Smooth muscle cell (in vitro differentiated cells): Measurements from ENCODE around the gene NIPBL. TPM values are rescaled to one million over a fixed set of nuclear protein-coding genes. Genes with fewer than 3 reads are reported as not detected.

Source experiments
- DNase-seq: peaks from one replicate; lab custom pipeline; 2025; ENCODE audit not compliant: unreplicated experiment; lab: John Stamatoyannopoulos, UW
- H2AFZ ChIP-seq: fragments of 200-600 bp; sonication (generic); 2 replicates; pipeline ENCODE4 v1.6.0; 2016; ENCODE audit warnings: antibody characterized with exemption, low read depth, mild to moderate bottlenecking
- H3F3A ChIP-seq: fragments of 200-600 bp; sonication (generic); 2 replicates; pipeline ENCODE4 v1.6.0; 2017; ENCODE audit warnings: antibody characterized with exemption, low read depth
- H3K27ac ChIP-seq: fragments of 200-600 bp; sonication (generic); 2 replicates; pipeline ENCODE4 v1.5.1; 2016; ENCODE audit warnings: low read depth, mild to moderate bottlenecking
- H3K27me3 ChIP-seq: fragments of 200-600 bp; sonication (generic); 2 replicates; pipeline ENCODE4 v1.6.1; 2016; ENCODE audit warnings: low read depth, mild to moderate bottlenecking
- H3K36me3 ChIP-seq: fragments of 200-600 bp; sonication (generic); 2 replicates; pipeline ENCODE4 v1.5.1; 2016; ENCODE audit warnings: low read depth
- H3K4me1 ChIP-seq: fragments of 200-600 bp; sonication (generic); 2 replicates; pipeline ENCODE4 v1.5.1; 2016; ENCODE audit warnings: low read depth
- H3K4me2 ChIP-seq: fragments of 200-600 bp; sonication (generic); 2 replicates; pipeline ENCODE4 v1.6.0; 2016; ENCODE audit warnings: mild to moderate bottlenecking
- H3K4me3 ChIP-seq: fragments of 200-600 bp; sonication (generic); 2 replicates; pipeline ENCODE4 v1.5.1; 2016; ENCODE audit warnings: mild to moderate bottlenecking
- H3K79me2 ChIP-seq: fragments of 200-600 bp; sonication (generic); 2 replicates; pipeline ENCODE4 v1.6.0; 2016; ENCODE audit warnings: low read depth, mild to moderate bottlenecking
- H3K9ac ChIP-seq: fragments of 200-600 bp; sonication (generic); 2 replicates; pipeline ENCODE4 v1.6.0; 2016; ENCODE audit warnings: low read depth
- H3K9me3 ChIP-seq: fragments of 200-600 bp; sonication (generic); replicated peaks from 2 replicates; pipeline ENCODE4 v1.5.1; 2016; ENCODE audit warnings: low read depth
- H4K20me1 ChIP-seq: fragments of 200-600 bp; sonication (generic); 2 replicates; pipeline ENCODE4 v1.6.0; 2016; ENCODE audit warnings: low read depth
- CTCF ChIP-seq: fragments of 200-600 bp; sonication (generic); IDR thresholded peaks from 2 replicates; pipeline ENCODE4 v1.5.1; 2017; ENCODE audit warnings: borderline replicate concordance, mild to moderate bottlenecking, antibody characterized with exemption; ENCODE audit not compliant: insufficient read depth, poor library complexity, severe bottlenecking
- WGBS: methylation state at CpG from one replicate; pipeline ENCODE4 v1.1.7; 2016; ENCODE audit warnings: low lambda C conversion rate; 5-methylcytosine and 5-hydroxymethylcytosine counted together
- polyA plus RNA-seq: library from polyadenylated mRNA; unstranded; fragments of >200 nt; fragmentation: Nextera tagmentation; extraction: Ambion mirVana; gene quantifications from 2 replicates; pipeline ENCODE4 v1.2.1, GENCODE V29; 2016
- total RNA-seq: library from RNA; depleted of rRNA; stranded (reverse); fragments of >200 nt; gene quantifications from 2 replicates; pipeline ENCODE4 v1.2.3, GENCODE V29; 2014

The NIPBL gene
- total and polyA plus RNA-seq, 2 experiments from 2014 or later: 14.7 to 46.3 TPM

- TF ChIP-seq CTCF: no peak
- no peaks in the 10 kb centered on the region for H3K4me1 ChIP-seq
Measured at GRCh38 chr5:36943584-36943983, 67.0 kb downstream of the NIPBL start.

GRCh38 chr5:36944024-36944423, 67.5 kb downstream of the NIPBL start:
- no peak overlapping the region for H3K27ac ChIP-seq
- H3K4me2 ChIP-seq: no peak overlapping the region
- no peaks in the 10 kb centered on the region for H3K27me3 ChIP-seq
- H3K9me3 ChIP-seq: no peaks in the 10 kb centered on the region
- H4K20me1 ChIP-seq: peaks cover 99% of the 10 kb centered on the region
- DNase-seq: no peak
- H3F3A ChIP-seq: no peaks in the 10 kb centered on the region
- no peaks in the 10 kb centered on the region for H3K4me1 ChIP-seq
- H2AFZ ChIP-seq: no peak overlapping the region
- no peak for TF ChIP-seq CTCF
- H3K9ac ChIP-seq: no peak overlapping the region
- H3K79me2 ChIP-seq: peaks cover 96% of the 10 kb centered on the region
- H3K4me3 ChIP-seq: no peak overlapping the region
- H3K36me3 ChIP-seq: no peaks in the 10 kb centered on the region
- 65% methylated on average over 2 of the region's 2 CpGs for WGBS

More at GRCh38 chr5:36943584-36943983, 67.0 kb downstream of the NIPBL start:
- peak overlapping the region; percentile 1 for H3K27ac ChIP-seq
- H3K36me3 ChIP-seq: no peaks in the 10 kb centered on the region
- WGBS: 64% methylated on average over 1 of the region's 1 CpG
- peaks cover 96% of the 10 kb centered on the region for H3K79me2 ChIP-seq
- H3K4me2 ChIP-seq: no peak overlapping the region
- no peak overlapping the region for H3K4me3 ChIP-seq
- DNase-seq: no peak
- H3K9ac ChIP-seq: no peak overlapping the region
- no peaks in the 10 kb centered on the region for H3K27me3 ChIP-seq
- H3F3A ChIP-seq: no peaks in the 10 kb centered on the region
- H2AFZ ChIP-seq: no peak overlapping the region
- H3K9me3 ChIP-seq: no peaks in the 10 kb centered on the region
- peaks cover 99% of the 10 kb centered on the region for H4K20me1 ChIP-seq

DNA sequence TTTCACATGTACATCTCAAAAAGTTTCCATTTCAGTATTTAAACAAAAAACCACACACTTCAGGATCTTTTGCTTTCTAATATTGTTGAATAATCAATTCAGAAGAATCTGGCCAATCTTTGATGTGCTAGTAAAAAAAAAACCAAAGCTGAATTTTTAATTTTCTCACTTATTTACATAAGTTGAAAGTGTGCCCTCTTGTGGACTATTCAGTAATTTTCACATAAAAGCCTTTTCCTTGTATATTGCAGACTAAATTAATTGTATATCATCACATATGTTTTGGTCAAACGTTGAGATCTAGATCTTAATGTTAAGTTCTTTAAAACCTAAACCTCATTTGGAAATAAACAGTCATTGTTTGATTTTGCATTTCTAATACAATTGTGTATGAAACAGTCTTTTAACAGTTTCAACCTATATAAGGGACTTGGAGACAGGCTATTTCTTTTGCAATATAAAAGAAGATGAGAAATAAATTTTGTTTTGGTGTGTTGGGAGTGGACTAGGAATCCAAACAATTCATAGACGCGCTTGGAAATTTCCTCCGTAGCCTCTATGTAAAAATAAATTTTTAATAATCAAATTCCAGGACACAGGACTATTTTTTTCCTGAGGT, 68.1 kb downstream of the NIPBL start:
- Histone ChIP-seq H4K20me1 (peaks cover 99% of the 10 kb centered on the region), H3K27ac (no peak overlapping the region), H2AFZ (no peak overlapping the region), H3K27me3 (no peaks in the 10 kb centered on the region), H3K4me2 (no peak overlapping the region), H3K36me3 (no peaks in the 10 kb centered on the region), H3K9ac (no peak overlapping the region), H3K9me3 (no peaks in the 10 kb centered on the region), H3F3A (no peaks in the 10 kb centered on the region), H3K4me3 (no peak overlapping the region), H3K4me1 (peaks cover under 1% of the 10 kb centered on the region), H3K79me2 (peaks cover 97% of the 10 kb centered on the region)
- peak; percentile 69 for TF ChIP-seq CTCF
- WGBS: 75% methylated on average over 4 of the region's 4 CpGs
- no peak for DNase-seq

DNA sequence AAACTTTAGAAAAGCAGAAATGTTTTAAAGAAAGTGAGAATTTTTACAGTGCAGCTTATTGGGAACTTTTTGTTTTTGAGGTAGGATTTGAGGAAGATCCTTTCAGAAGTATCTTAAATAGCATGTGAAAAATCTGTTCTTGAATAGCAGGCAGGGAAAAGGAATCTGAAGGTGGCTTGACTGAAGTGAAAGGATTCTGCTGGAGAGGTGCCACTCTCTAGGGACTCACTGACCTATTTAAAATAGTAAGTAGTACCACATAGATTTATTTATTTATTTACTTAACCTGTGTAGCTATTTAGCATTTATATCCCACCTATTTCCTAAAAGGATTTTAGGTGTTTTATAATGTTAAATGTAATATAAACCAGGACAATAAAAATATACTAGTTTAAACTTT, 69.1 kb downstream of the NIPBL start:
- peaks cover 95% of the 10 kb centered on the region for H3K79me2 ChIP-seq
- no peaks in the 10 kb centered on the region for H3K36me3 ChIP-seq
- H2AFZ ChIP-seq: no peak overlapping the region
- H3K4me3 ChIP-seq: no peak overlapping the region
- H4K20me1 ChIP-seq: peaks cover 99% of the 10 kb centered on the region
- TF ChIP-seq CTCF: no peak
- H3K27me3 ChIP-seq: no peaks in the 10 kb centered on the region
- H3K9me3 ChIP-seq: no peaks in the 10 kb centered on the region
- H3K9ac ChIP-seq: no peak overlapping the region
- no peak for DNase-seq
- no peaks in the 10 kb centered on the region for H3F3A ChIP-seq
- H3K4me2 ChIP-seq: no peak overlapping the region
- peaks cover 8% of the 10 kb centered on the region for H3K4me1 ChIP-seq
- H3K27ac ChIP-seq: no peak overlapping the region
